Immature natural killer cell (primary cell): ENCODE results near the gene PERP. TPM values are rescaled to one million over a fixed set of nuclear protein-coding genes. Genes with fewer than 3 reads are reported as not detected.
"Not testable (repeated sequence)": the region's sequence is repeated elsewhere in the genome, so short reads cannot be mapped to it uniquely, and the experiment has no call there.

Experiments
- DNase-seq, 3 donors: peaks; one replicate each; pipeline ENCODE4 v3.0.0; 2022; ENCODE audit warnings: mixed read lengths in 1 of 3
- H3K27ac Mint-ChIP-seq, 6 donors: one replicate each; pipeline ENCODE4 v1.8.0; 2020; ENCODE audit warnings: mixed read lengths in 6 of 6, mild to moderate bottlenecking in 5 of 6, inconsistent platforms in 4 of 6, moderate library complexity in 3 of 6
- H3K27me3 Mint-ChIP-seq, 3 donors: one replicate each; pipeline ENCODE4 v1.8.0; 2020 to 2021; ENCODE audit warnings: low read depth in 3 of 3, mild to moderate bottlenecking in 3 of 3, mixed read lengths in 3 of 3, moderate library complexity in 3 of 3, inconsistent platforms in 1 of 3
- H3K36me3 Mint-ChIP-seq, 3 donors: one replicate each; pipeline ENCODE4 v1.8.0; 2020; ENCODE audit warnings: mixed read lengths in 3 of 3, inconsistent platforms in 2 of 3, mild to moderate bottlenecking in 2 of 3
- H3K4me1 Mint-ChIP-seq, 2 donors: one replicate each; pipeline ENCODE4 v1.8.0; 2020; ENCODE audit warnings: inconsistent platforms in 2 of 2, mild to moderate bottlenecking in 2 of 2, mixed read lengths in 2 of 2, moderate library complexity in 1 of 2
- H3K4me3 Mint-ChIP-seq, 5 donors: one replicate each; pipeline ENCODE4 v1.8.0; 2020; ENCODE audit warnings: mild to moderate bottlenecking in 5 of 5, mixed read lengths in 5 of 5, inconsistent platforms in 3 of 5, moderate library complexity in 3 of 5
- H3K9me3 Mint-ChIP-seq, 6 donors: one replicate each; pipeline ENCODE4 v1.8.0; 2020; ENCODE audit warnings: mild to moderate bottlenecking in 6 of 6, mixed read lengths in 6 of 6, inconsistent platforms in 4 of 6, moderate library complexity in 3 of 6
- polyA plus RNA-seq, 3 donors: library from polyadenylated mRNA; unstranded; fragments of 300-500 nt; fragmentation: Illumina TruSeq; gene quantifications; one replicate each; pipeline ENCODE4 v1.2.3, GENCODE V29; 2021

Gene PERP
- under 1 TPM in 2 of 3 donors, not detected in 1; 0.46 to 0.92 TPM for polyA plus RNA-seq

GRCh38 chr6:138107078-138107751, at the start of gene PERP:
PERP (minus strand) TSS chr6:138107419; CDS start chr6:138107340, 79 bp downstream.
- Mint-ChIP-seq H3K4me1 (peaks cover 16 to 19% of the 10 kb centered on the region in 2 donors), H3K36me3 (no peaks in the 10 kb centered on the region), H3K4me3 (peak within 1 kb of the TSS; percentile 77 to 89 (median 86)), H3K27me3 (peaks cover 13 to 25% (median 19%) of the 10 kb centered on the region in 3 donors), H3K27ac (peak within 1 kb of the TSS in 4 of 6 donors; percentile 27 to 71 (median 53)), H3K9me3 (no peaks in the 10 kb centered on the region)
- DNase-seq: peak; percentile 46 to 50 (median 46)

- Mint-ChIP-seq H3K27ac (no peak overlapping the region), H3K4me1 (no peaks in the 10 kb centered on the region), H3K4me3 (no peak overlapping the region), H3K27me3 (peaks cover 1 to 16% (median 3%) of the 10 kb centered on the region in 3 donors), H3K36me3 (no peaks in the 10 kb centered on the region), H3K9me3 (peaks cover 6 to 14% (median 10%) of the 10 kb centered on the region in 6 donors)
- no peak for DNase-seq
Observed at GRCh38 chr6:138155443-138155842, 48.2 kb upstream of the PERP start.

- H3K27ac Mint-ChIP-seq: no peak overlapping the region
- peaks cover 4 to 14% (median 8%) of the 10 kb centered on the region in 3 donors for H3K27me3 Mint-ChIP-seq
- no peak for DNase-seq
- no peaks in the 10 kb centered on the region for H3K4me1 Mint-ChIP-seq
- H3K9me3 Mint-ChIP-seq: peaks cover 0 to 2% (median 0%) of the 10 kb centered on the region in 6 donors
- no peak overlapping the region for H3K4me3 Mint-ChIP-seq
- H3K36me3 Mint-ChIP-seq: no peaks in the 10 kb centered on the region
Observed at GRCh38 chr6:138146544-138146943, 39.3 kb upstream of the PERP start.

GRCh38 chr6:138145402-138145801, 38.2 kb upstream of the PERP start:
- H3K27ac Mint-ChIP-seq: no peak overlapping the region
- H3K27me3 Mint-ChIP-seq: peaks cover 4 to 14% (median 8%) of the 10 kb centered on the region in 3 donors
- no peak for DNase-seq
- peaks cover 0 to 2% (median 0%) of the 10 kb centered on the region in 6 donors for H3K9me3 Mint-ChIP-seq
- H3K4me1 Mint-ChIP-seq: no peaks in the 10 kb centered on the region
- no peaks in the 10 kb centered on the region for H3K36me3 Mint-ChIP-seq
- no peak overlapping the region for H3K4me3 Mint-ChIP-seq

- H3K4me1 Mint-ChIP-seq: no peaks in the 10 kb centered on the region
- H3K27ac Mint-ChIP-seq: no peak overlapping the region
- H3K4me3 Mint-ChIP-seq: no peak overlapping the region
- DNase-seq: no peak
- peaks cover 2 to 18% (median 3%) of the 10 kb centered on the region in 3 donors for H3K27me3 Mint-ChIP-seq
- no peaks in the 10 kb centered on the region for H3K36me3 Mint-ChIP-seq
- peaks cover 0 to 2% (median 0%) of the 10 kb centered on the region in 6 donors for H3K9me3 Mint-ChIP-seq
Observed at GRCh38 chr6:138142806-138143205, 35.6 kb upstream of the PERP start.

- no peaks in the 10 kb centered on the region for H3K4me1 Mint-ChIP-seq
- DNase-seq: no peak
- H3K4me3 Mint-ChIP-seq: no peak overlapping the region
- H3K9me3 Mint-ChIP-seq: no peaks in the 10 kb centered on the region
- H3K27me3 Mint-ChIP-seq: peaks cover 4 to 6% (median 5%) of the 10 kb centered on the region in 3 donors
- no peaks in the 10 kb centered on the region for H3K36me3 Mint-ChIP-seq
- H3K27ac Mint-ChIP-seq: no peak overlapping the region
Observed at GRCh38 chr6:138129190-138129589, 22.0 kb upstream of the PERP start.

- DNase-seq: no peak
- no peaks in the 10 kb centered on the region for H3K4me1 Mint-ChIP-seq
- no peaks in the 10 kb centered on the region for H3K36me3 Mint-ChIP-seq
- H3K27me3 Mint-ChIP-seq: peaks cover 2 to 8% (median 5%) of the 10 kb centered on the region in 3 donors
- H3K9me3 Mint-ChIP-seq: peaks cover 0 to 1% (median 0%) of the 10 kb centered on the region in 6 donors
- H3K27ac Mint-ChIP-seq: no peak overlapping the region
- no peak overlapping the region for H3K4me3 Mint-ChIP-seq
Observed at GRCh38 chr6:138128096-138128495, 20.9 kb upstream of the PERP start.

GRCh38 chr6:138124096-138124495, 16.9 kb upstream of the PERP start:
- Mint-ChIP-seq H3K4me3 (no peak overlapping the region), H3K27ac (no peak overlapping the region), H3K36me3 (no peaks in the 10 kb centered on the region), H3K27me3 (peaks cover 4 to 10% (median 8%) of the 10 kb centered on the region in 3 donors), H3K9me3 (peaks cover 0 to 1% (median 0%) of the 10 kb centered on the region in 6 donors), H3K4me1 (no peaks in the 10 kb centered on the region)
- no peak for DNase-seq

GRCh38 chr6:138119976-138120375, 12.8 kb upstream of the PERP start:
- H3K9me3 Mint-ChIP-seq: peaks cover 0 to 1% (median 0%) of the 10 kb centered on the region in 6 donors
- no peaks in the 10 kb centered on the region for H3K36me3 Mint-ChIP-seq
- H3K27ac Mint-ChIP-seq: no peak overlapping the region
- H3K4me3 Mint-ChIP-seq: no peak overlapping the region
- no peak for DNase-seq
- no peaks in the 10 kb centered on the region for H3K4me1 Mint-ChIP-seq
- H3K27me3 Mint-ChIP-seq: peaks cover 1 to 11% (median 9%) of the 10 kb centered on the region in 3 donors

GRCh38 chr6:138119229-138119628, 12.0 kb upstream of the PERP start:
- H3K9me3 Mint-ChIP-seq, H3K4me1 Mint-ChIP-seq, H3K36me3 Mint-ChIP-seq, H3K4me3 Mint-ChIP-seq, H3K27ac Mint-ChIP-seq, DNase-seq: not testable (repeated sequence)
- H3K27me3 Mint-ChIP-seq: peaks cover 1 to 11% (median 7%) of the 10 kb centered on the region in 3 donors

GRCh38 chr6:138117376-138117914, 10.2 kb upstream of the PERP start:
- H3K4me1 Mint-ChIP-seq: no peaks in the 10 kb centered on the region
- no peaks in the 10 kb centered on the region for H3K9me3 Mint-ChIP-seq
- H3K27me3 Mint-ChIP-seq: peaks cover 1 to 11% (median 3%) of the 10 kb centered on the region in 3 donors
- H3K4me3 Mint-ChIP-seq: no peak overlapping the region
- no peak for DNase-seq
- H3K36me3 Mint-ChIP-seq: no peaks in the 10 kb centered on the region
- no peak overlapping the region for H3K27ac Mint-ChIP-seq

GRCh38 chr6:138116661-138116999, 9.4 kb upstream of the PERP start:
- Mint-ChIP-seq H3K4me1 (no peaks in the 10 kb centered on the region), H3K27me3 (peaks cover 1 to 11% (median 3%) of the 10 kb centered on the region in 3 donors), H3K9me3 (no peaks in the 10 kb centered on the region)

GRCh38 chr6:138115877-138116660, 8.8 kb upstream of the PERP start:
- Mint-ChIP-seq H3K4me1 (no peaks in the 10 kb centered on the region), H3K27ac (no peak overlapping the region), H3K9me3 (no peaks in the 10 kb centered on the region), H3K4me3 (no peak overlapping the region), H3K27me3 (peaks cover 1 to 13% (median 3%) of the 10 kb centered on the region in 3 donors), H3K36me3 (no peaks in the 10 kb centered on the region)
- peak; percentile 46 to 57 (median 54) for DNase-seq

More at GRCh38 chr6:138116661-138116999, 9.4 kb upstream of the PERP start:
- H3K27ac Mint-ChIP-seq: no peak overlapping the region
- H3K4me3 Mint-ChIP-seq: no peak overlapping the region
- H3K36me3 Mint-ChIP-seq: no peaks in the 10 kb centered on the region
- no peak for DNase-seq

GRCh38 chr6:138115201-138115600, 8.0 kb upstream of the PERP start:
- H3K4me1 Mint-ChIP-seq: no peaks in the 10 kb centered on the region
- H3K27ac Mint-ChIP-seq: no peak overlapping the region
- H3K9me3 Mint-ChIP-seq: no peaks in the 10 kb centered on the region
- H3K4me3 Mint-ChIP-seq: peak overlapping the region in 1 of 5 donors; percentile 24
- peaks cover 1 to 12% (median 3%) of the 10 kb centered on the region in 3 donors for H3K27me3 Mint-ChIP-seq
- no peak for DNase-seq
- no peaks in the 10 kb centered on the region for H3K36me3 Mint-ChIP-seq
